Astrocyte (in vitro differentiated cells and primary cell): ENCODE measurements around the gene STK32B.

Experiments used
- CTCF ChIP-seq: IDR thresholded peaks from 2 replicates; pipeline ENCODE4 v1.5.1; 2011; ENCODE audit warnings: low read depth, mild to moderate bottlenecking, inconsistent platforms, low read length, moderate library complexity; ENCODE audit not compliant: insufficient read depth
- EZH2 ChIP-seq: IDR thresholded peaks from 2 replicates; pipeline ENCODE4 v1.6.1; 2012; ENCODE audit warnings: mild to moderate bottlenecking, low read length, inconsistent platforms; ENCODE audit not compliant: insufficient read depth

DNA sequence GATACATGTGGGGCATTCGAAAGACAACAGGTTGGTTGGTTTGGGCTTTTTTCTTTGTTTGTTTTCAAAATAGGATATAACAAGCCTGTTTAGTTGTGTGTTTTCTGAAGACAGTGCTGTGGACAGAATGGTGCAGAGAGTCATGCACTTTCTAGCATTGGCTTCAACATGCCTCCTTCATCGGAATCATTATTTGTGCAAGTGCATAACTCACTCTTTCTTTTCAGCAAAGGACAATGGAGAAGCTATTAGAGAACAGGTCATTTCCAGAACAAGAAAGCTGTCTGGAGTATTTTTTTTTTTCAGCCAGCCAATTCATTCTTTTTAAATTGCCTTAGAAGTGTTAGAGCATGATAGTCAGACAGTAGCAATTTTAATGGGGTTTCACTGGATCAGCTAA, 225.8 kb downstream of the STK32B start:
- no peak for TF ChIP-seq CTCF
- no peak for TF ChIP-seq EZH2
